Measurements from ENCODE around the gene LRFN2.

The LRFN2 gene

GRCh38 chr6:40371621-40372020 is 215.5 kb downstream of the LRFN2 start:
- TF ChIP-seq CTCF (IDR thresholded peaks at IDR 0.05; ENCODE audit: borderline replicate concordance, control extremely low read depth, extremely low read depth, insufficient read depth, missing control alignments), result no peak
- in situ Hi-C loops (cut with MboI; ENCODE audit: low sequenced_read_pairs, unreplicated experiment), result no loop called here
- no peak for DNase-seq (ENCODE audit: low spot score)

GRCh38 chr6:40371095-40371494 is 216.1 kb downstream of the LRFN2 start:
- DNase-seq (ENCODE audit: low spot score), result no peak
- in situ Hi-C loops (cut with MboI; ENCODE audit: low sequenced_read_pairs, unreplicated experiment), result no loop called here
- TF ChIP-seq CTCF (IDR thresholded peaks at IDR 0.05; ENCODE audit: borderline replicate concordance, control extremely low read depth, extremely low read depth, insufficient read depth, missing control alignments), result no peak

- DNase-seq (ENCODE audit: low spot score), result no peak
- in situ Hi-C loops (cut with MboI; ENCODE audit: low sequenced_read_pairs, unreplicated experiment), result no loop called here
- TF ChIP-seq CTCF (IDR thresholded peaks at IDR 0.05; ENCODE audit: borderline replicate concordance, control extremely low read depth, extremely low read depth, insufficient read depth, missing control alignments), result no peak
These were observed 217.3 kb downstream of the LRFN2 start for GRCh38 chr6:40369891-40370290.

GRCh38 chr6:40369042-40369441 is 218.1 kb downstream of the LRFN2 start:
- no peak for TF ChIP-seq CTCF (IDR thresholded peaks at IDR 0.05; ENCODE audit: borderline replicate concordance, control extremely low read depth, extremely low read depth, insufficient read depth, missing control alignments)
- in situ Hi-C loops (cut with MboI; ENCODE audit: low sequenced_read_pairs, unreplicated experiment), result no loop called here
- DNase-seq (ENCODE audit: low spot score), result no peak

- TF ChIP-seq CTCF (IDR thresholded peaks at IDR 0.05; ENCODE audit: borderline replicate concordance, control extremely low read depth, extremely low read depth, insufficient read depth, missing control alignments), result no peak
- in situ Hi-C loops (cut with MboI; ENCODE audit: low sequenced_read_pairs, unreplicated experiment), result no loop called here
- no peak for DNase-seq (ENCODE audit: low spot score)
These were observed 224.3 kb downstream of the LRFN2 start for GRCh38 chr6:40362859-40363258.

GRCh38 chr6:40359808-40360207 is 227.4 kb downstream of the LRFN2 start:
- TF ChIP-seq CTCF (IDR thresholded peaks at IDR 0.05; ENCODE audit: borderline replicate concordance, control extremely low read depth, extremely low read depth, insufficient read depth, missing control alignments), result no peak
- in situ Hi-C loops (cut with MboI; ENCODE audit: low sequenced_read_pairs, unreplicated experiment), result no loop called here
- DNase-seq (ENCODE audit: low spot score), result no peak
